Suprapubic skin (tissue), 4 donors: Measurements from ENCODE around the gene HHAT.

Experiments used
- CTCF ChIP-seq, 2 donors: fragments of 200-600 bp in 1 of 2; fragments of 450-650 bp in 1 of 2; sonication (generic) in 1 of 2; IDR thresholded peaks; one replicate each; pipeline ENCODE4 v1.5.1; 2016 to 2019; ENCODE audit warnings: antibody characterized with exemption in 2 of 2, mild to moderate bottlenecking in 1 of 2, moderate library complexity in 1 of 2
- EP300 ChIP-seq: sonication (generic); formaldehyde crosslinking; IDR thresholded peaks from one replicate; pipeline ENCODE4 v1.6.1; 2017; ENCODE audit warnings: antibody characterized with exemption
- POLR2A ChIP-seq, 2 donors: fragments of 450-650 bp; IDR thresholded peaks; one replicate each; pipeline ENCODE4 v1.6.1; 2017; ENCODE audit warnings: antibody characterized with exemption in 2 of 2, mild to moderate bottlenecking in 2 of 2, moderate library complexity in 2 of 2
- POLR2AphosphoS5 ChIP-seq, 3 donors: sonication (generic); formaldehyde crosslinking; IDR thresholded peaks; one replicate each; pipeline ENCODE4 v1.6.1; 2017; ENCODE audit warnings: antibody characterized with exemption in 3 of 3

- TF ChIP-seq CTCF (IDR thresholded peaks at IDR 0.05) (no peak), POLR2A (IDR thresholded peaks at IDR 0.05) (no peak), EP300 (no peak), POLR2AphosphoS5 (IDR thresholded peaks at IDR 0.05) (no peak)
Measured at GRCh38 chr1:210447456-210448057, 118.9 kb downstream of the HHAT start.
